Stimulated activated CD4-positive, alpha-beta T cell treated with anti-CD3 and anti-CD28 coated beads, Interleukin-2, amount 100 ng/mL, for 24 hours (primary cell): Measurements from ENCODE around the gene DAP.

Experiments used
- DNase-seq, 2 donors: peaks; one replicate each; pipeline ENCODE4 v3.0.0-alpha.2; 2020

DAP gene

DNA sequence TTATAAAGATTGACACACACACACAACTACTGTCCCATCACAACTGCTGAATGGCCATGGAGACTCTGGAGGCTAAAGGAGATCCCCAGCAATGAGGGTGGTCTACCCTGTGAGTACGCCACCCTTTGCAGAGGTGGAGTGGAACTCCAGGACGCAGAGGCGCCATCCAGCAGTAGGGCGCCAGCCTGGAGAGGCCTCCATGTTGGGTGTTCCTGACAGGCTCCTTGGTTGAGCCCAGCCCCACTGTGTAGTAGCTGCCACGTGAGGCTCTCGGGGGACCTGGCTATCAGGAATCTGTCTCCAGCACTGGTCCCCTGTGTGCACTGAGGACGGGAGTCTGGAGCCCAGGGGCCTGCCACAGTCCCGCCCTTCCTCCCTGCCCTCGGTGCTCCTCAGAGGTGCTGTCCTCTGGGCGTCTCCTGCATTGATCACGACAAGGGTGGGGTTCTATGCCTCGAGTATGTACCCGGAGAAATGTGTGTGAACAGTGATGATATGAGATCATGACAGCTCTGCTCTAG is 72.3 kb downstream of the DAP start:
- DNase-seq, result no peak

DNA sequence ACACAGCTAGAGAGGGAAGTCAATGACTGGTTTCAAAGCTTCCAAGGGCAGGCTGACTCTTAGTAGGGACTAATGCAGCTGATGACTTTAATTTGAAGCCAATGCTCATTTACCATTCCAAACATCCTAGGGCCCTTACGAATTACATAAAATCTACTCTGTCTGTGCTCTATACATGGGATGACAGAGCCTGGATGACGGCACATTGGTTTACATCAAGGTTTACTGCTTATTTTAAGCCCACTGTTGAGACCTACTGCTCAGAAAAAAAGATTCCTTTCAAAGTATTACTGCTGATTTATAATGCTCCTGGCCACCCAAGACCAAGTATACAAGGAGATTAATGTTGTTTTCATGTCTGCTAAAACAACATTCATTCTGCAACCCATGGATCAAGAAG is 74.1 kb downstream of the DAP start:
- DNase-seq, result no peak

DNA sequence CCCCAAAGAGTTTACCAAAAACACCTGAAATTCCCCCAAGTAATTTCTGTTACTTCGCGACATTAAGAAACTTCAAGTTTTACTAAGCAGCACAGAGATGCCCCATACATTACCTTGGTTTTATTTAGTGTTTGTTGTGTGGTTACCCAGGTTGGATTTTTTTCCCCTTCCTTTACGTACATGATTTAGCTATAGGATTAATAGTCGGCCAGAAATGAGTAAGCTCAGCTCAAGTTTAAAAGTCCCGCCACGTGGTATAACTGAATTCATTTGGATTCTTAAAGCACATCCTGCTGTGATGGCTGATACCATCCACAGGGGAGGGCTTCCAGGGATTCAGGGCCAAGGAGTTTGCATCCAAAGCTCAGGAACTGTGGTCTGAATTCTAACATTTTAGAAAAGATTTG is 75.9 kb downstream of the DAP start:
- no peak for DNase-seq

DNA sequence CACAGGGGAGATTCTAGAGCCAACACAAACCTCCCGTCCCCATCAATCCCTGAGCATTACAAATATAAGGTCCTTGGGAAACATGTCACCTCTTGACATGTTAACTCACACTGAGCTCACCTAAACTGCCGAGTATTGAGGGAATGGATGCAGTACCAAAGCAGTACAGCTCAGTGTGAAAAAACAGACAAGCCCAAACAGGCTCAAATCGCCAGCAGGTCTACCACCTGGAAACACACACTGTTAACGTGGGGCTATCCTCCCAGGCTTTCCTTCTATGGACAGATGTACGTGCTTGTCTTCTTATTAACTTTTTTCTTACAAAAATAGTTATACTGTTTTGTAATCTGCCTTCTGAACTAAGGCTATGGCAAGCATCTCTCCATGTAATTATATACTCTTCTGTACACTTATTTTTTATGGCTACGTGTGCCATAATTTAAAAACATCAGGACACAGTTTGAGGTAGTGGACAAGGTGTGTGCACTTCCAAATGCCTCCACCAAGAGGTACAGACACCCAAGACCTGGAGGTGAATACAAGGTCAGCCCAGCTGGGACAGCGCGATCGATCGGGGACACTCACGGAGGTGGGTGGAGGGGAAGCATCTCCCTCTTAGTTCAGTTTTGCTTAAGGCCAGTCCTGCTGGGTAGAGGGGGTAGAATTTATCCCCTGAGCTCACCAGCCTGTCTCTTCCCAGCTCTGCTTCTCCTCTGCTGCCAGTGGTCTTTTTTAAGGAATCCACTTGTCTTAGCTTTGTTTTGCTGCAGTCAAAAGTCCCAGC is 76.5 kb downstream of the DAP start:
- no peak for DNase-seq

DNA sequence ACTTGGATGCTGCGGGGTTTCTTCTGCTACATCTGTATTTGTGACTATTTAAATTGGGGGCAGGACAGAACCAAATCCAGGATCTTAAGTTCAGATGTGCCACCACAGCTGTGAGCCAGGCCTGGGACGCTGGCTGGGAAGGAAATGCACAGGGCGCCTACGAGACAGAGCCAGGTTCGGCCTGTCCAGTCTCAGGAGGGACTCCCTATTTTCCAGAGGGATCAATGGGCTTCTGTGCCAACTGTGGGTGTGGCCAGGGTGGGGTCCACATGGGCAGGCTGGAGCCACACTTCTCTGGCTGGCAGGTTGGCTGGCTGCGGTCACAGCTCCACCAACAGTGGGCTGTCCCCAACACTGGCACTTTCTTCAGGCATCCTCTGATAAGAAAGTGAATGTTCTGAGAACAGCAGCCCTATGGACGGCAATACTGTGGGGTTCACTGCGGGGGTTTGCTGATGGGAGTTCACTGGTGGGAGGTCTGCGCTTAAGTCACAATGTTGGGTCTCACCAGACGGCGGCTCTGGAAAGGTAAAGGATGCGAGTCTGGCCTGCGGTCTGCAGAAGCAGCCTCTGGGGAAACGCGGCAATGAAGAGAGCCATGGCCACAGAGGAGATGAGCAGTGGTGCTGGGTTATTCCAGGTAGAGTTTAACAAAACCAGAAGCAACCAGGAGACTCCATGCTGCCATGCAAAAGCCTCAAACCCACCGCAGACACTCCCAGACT is 78.1 kb downstream of the DAP start:
- DNase-seq, result no peak

DNA sequence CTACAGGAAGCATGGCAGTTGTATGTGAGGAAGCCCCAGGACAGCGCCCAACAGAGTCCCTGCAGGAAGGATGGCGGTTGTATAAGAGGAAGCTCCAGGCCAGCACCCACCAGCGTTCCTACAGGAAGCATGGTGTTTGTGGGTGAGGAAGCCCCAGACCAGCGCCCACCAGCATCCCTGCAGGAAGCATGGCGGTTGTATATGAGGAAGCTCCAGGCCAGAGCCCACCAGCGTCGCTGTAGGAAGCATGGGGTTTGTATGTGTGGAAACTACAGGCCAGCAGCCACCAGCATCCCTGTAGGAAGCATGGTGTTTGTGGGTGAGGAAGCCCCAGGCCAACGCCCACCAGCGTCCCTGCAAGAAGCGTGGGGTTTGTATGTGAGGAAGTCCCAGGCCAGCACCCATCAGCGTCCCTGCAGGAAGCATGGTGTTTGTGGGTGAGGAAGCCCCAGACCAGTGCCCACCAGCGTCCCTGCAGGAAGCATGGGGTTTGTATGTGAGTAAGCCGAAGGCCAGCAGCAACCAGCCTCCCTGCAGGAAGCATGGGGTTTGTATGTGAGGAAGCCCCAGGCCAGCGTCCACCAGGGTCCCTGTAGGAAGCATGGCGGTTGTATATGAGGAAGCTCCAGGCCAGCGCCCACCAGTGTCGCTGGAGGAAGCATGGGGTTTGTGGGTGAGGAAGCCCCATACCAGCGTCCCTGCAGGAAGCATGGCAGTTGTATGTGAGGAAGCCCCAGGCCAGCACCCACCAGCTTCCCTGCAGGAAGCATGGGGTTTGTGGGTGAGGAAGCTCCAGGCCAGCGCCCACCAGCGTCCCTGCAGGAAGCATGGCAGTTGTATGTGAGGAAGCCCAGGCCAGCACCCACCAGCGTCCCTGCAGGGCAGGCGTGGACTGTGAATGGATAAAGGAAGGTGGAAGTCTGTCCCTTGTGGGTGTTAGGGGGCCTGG is 79.0 kb downstream of the DAP start:
- DNase-seq, result no peak

DNA sequence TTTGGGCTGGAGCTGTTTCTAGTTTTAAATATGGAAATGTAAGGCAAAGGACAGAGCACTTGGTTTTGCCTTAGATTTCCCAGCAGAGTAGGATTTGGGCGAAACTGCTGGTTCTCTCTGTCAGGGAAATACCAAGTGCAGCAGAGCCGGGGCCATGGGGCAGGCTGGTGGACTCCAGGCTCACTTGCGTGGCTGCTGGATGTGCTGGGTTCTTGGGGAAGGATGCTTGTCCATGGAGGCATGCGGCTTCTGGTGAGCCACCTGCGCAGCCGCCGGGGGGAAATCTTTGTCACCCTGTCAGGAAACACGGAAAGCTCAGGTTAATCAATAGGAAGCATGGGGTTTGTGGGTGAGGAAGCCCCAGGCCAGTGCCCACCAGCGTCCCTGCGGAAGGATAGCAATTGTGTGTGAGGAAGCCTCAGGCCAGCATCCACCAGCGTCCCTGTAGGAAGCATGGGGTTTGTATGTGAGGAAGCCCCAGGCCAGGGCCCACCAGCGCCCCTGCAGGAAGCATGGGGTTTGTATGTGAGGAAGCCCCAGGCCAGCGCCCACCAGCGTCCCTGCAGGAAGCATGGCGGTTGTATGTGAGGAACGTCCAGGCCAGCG is 80.1 kb downstream of the DAP start:
- no peak for DNase-seq

DNA sequence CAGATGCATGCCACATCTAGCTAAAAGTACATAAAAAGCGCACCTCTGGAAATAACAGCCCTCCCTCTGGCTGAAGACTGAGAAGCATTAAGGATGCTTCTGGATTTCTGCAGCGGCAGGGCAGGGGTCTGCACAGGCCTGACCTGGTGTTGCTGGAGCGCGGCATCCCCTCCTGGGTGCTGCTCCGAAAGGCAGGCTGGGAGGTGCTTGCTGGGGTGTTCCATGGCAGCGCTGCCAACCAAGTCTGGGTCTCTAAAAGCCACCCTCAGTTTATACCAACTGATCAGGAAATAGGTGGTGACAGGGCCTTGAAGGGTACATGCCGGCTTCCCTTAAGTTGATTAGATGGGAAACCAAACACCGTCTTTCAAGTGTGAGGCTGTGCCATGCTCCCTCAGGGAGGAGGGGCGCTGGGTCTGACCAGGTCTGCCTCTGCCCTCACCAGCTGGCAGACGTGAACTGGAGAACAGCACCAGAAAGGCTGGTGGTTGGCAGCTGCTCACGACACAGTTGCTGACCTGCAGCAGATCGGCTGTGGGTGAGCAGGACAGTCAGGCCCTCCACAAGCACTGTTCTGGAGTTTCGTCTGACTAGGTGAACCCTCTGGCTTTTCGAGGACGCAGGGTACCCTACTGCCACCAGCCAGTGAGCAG is 81.6 kb downstream of the DAP start:
- DNase-seq, result no peak

DNA sequence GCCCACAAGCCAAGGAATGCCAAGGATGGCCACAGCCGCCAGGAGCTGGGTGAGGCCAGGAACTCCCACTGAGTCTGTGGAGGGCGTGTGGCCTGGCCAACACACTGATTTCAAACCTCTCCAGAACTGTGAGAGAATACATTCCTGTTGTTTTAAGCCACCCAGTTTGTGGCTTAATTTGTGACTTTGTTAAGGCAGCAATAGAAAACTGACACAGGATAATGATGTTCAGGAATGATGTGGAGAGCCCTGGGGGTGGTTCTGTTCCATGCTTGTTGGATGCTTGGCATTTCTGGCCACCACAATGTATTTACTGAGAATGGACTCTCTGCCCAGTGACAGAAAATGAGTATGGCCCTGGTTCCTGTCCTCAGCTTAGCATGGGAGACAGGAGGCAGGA is 82.8 kb downstream of the DAP start:
- DNase-seq, result no peak

DNA sequence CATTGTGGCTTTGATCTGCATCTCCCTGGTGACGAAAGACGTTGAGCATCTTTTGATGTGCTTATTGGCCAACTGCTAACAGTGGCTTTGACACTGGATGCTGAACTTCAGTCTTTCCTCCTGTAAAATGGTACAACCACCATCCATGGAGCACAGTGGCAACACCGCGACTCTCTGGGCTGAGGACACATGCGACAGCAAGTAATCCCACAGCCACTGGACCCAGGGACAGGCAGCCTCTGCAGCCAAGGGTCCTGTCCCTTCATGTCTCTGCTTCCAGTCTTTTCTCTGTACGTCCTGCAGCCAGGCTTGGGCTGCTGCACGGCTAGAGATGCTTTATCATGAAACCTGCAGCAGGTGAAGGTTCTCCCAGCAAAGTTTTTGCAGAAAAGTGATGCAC is 83.5 kb downstream of the DAP start:
- DNase-seq, result no peak

DNA sequence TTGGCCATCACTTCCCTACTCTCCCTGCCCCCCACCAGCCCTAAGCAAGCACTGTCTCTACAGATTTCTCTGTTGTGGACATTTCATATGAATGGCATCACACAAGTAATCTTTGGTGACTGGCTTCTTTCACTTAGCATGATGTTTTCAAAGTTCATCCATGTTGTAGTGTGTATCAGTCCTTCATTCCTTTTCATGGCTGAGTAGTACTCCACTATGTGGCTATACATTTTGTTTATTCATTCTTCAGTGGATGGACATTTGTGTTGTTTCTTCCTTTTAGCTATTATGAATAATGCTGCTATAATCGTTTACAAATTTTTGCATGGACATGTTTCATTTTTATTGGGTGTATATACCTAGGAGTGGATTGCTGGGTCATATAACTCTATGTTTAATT is 84.1 kb downstream of the DAP start:
- DNase-seq, result no peak

DNA sequence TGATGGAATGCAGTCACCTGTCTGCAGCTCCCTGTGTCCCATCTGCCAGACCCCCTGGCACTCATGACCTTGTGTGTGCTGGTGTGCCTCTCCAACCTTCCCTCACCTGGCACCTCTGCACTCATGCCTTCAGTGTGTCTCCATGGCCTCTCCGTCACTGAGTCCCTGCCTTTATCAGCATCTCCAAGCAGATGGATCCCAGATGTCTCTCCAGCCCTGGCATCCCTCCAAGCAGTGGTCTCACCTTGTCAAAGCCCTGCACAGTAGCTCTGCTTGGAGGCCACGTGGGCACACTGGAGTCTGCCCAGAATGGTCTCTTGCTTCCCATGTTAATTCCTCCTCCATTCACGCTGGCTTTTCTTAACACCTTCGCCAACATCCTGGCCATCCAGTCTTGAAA is 84.8 kb downstream of the DAP start:
- DNase-seq, result no peak

DNA sequence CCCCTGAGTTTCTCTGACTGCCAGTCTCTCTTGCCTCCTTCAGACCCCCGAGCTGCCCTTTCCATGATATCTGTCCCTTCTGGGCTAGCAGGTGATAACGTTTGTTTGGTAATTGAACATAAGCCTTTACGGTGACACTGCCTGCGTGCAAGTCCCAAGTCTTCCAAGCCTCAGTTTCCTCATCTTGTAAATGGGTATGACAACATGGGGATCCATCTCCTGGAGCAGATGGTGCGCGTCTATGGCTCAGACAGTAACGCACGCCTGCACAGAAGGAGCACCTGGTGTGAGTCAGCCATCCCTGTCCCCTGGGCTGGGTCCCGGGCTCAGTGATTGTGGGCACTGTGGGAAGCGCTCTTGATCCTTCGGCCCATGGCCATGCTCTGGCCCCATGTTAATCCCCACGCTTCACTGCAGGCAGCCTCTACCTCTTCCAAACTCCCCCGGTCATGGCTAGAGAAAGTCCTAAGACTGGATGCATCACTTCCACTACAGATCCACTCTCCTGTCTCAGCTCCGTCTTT is 85.8 kb downstream of the DAP start:
- no peak for DNase-seq

DNA sequence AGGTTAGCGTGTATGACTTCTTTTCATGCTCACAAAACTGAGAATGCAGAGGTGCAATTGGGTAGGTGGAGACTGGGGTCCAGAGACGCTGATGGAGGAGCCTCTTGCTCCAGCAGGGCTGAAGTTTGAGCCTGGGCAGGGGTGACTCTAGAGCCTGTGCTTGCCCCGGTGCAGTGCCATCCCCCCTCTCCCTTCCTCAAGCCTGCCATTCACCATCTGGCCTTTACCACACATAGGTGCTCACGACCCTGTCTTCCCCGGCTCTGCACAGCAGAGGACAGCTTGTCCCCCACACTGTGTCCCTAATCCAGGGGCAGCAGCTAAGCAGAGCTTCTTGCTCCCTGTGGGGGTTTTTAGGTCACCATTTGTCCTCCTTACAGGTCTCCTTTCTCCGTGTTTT is 86.5 kb downstream of the DAP start:
- DNase-seq, result no peak

DNA sequence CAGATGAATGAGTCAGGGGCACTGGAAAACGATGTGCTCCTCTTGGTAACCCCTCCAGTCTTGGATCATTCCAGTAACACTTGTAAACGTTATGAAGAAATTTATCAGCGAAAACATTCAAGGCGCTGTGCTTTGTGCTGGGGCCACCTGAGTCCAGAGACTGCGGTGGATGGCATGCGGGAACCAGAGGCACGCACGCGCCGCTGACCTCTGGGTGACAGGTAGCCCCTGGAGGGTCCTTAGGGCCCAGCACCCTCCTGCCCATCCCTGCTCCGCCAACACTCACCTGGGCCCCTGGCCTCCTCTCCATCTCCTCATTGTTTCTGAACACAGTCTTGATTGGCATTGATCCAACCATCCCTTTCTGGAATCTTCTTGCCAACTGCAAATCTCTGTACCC is 86.9 kb downstream of the DAP start:
- no peak for DNase-seq

DNA sequence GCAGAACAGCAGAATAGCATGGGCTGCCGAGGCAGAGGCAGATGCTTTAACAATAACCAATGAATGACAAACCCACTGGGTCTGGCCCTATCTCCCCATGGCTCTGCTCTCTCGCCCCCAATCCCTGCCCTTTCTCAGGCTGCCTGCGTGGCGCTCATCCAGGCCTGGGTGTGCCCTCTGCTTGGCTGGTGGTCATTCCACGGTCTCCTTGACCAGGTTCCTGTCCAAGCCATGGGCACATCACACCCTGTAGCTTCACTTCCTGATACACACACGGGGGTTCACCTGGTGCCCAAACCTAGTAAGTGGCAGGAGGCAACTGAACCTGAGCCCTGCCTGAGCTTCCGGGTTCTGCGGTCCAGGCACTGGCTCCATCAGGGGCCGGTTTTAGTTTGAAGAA is 87.6 kb downstream of the DAP start:
- no peak for DNase-seq

DNA sequence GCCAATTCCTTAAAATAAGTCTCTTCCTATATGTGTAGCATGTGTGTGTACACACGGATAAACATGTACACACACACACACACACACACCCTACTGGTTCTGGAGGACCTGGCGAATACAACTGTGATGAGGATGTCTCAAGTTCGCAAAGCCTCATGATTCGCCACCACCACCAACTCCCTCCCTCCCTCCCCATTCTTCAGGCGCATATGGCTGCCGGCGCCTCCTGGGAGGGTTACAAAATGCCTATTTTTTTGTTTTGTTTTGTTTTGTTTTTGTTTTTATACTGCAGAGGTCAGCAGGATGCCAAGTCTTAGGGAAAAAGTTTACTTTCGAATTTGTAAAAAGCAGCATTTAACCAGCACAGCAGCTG is 88.0 kb downstream of the DAP start:
- DNase-seq, result no peak

DNA sequence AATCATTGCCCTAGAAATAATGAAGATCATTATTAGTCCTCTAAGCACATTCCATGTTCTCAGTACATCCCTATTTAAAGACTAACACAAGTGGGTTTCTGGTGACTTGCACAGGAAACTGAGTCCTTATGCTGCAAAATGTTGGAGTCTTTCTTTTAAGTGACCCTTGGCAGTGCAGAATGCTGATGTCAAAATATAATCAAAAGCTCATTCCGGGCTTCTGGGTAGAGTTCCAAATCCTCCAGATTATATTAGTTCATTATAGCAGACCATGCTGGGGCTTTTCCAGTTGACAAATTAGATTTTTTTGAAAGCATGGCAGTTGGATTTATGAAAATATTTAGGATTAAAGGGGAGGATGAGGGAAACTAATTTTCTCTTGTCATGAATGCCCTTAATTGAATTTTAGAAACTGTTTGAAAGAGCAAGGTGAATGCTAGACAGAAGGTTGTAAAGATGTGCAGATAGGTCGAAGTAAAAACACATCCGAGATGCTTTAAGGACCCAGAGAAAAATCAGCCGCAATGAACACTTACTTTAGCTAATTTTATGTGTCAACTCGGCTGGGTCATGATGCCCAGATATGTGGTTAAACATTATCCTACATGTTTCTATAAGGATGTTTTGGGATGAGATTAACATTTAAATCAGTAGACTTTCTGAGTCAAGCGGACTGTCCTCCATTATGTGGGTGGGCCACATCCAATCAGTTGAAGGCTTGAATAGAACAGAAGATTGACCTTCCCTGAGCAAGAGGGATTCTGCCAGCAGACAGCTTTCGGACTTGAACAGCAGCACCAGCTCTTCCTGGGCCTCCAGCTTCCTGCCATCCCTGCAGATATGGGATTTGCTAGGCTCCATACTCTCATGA is 88.7 kb downstream of the DAP start:
- DNase-seq, result no peak

DNA sequence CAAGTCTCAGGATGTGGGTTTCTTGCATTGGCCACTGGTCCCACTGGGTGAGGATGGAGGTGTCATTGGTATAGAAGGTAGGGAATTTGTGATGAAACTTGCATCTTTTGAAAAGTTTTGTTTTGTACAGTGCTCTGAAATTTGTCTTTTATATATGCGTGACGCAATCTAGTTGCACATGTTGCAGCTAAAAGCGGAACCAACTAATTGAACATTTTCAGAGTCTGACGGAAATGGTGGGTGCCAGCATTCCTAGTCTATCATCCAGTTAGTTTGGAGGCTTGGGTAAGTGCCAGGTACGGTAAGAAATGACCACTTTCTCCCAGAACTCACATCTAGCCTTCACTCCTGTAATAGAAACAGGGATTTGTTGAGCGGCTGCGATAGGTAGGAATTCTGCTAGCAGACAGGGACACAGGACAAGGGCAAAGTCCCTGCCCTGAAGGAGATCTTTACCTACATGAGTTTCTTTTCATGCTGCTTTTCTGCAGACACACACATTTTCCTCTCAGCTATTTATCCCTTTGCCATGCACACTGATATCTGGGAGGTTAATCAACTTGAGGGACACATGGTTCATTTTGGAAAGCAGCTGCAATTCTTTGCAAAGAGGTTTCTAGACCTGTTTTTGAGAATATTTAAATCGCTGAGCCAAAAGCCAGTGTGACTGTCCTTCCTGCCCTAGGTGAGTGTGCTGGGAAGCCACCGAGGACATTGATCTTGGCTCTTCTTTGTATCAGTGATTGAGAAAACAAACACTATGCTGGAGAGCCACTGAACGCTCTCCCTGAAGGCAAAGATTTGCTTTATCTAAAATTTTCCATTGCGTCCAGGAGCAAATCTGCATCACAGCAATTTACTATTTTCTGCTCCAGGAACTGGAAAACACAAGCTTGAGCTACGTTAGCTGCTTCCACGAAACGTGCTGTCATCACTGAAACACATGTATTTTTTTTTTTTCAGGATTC is 89.7 kb downstream of the DAP start:
- no peak for DNase-seq

DNA sequence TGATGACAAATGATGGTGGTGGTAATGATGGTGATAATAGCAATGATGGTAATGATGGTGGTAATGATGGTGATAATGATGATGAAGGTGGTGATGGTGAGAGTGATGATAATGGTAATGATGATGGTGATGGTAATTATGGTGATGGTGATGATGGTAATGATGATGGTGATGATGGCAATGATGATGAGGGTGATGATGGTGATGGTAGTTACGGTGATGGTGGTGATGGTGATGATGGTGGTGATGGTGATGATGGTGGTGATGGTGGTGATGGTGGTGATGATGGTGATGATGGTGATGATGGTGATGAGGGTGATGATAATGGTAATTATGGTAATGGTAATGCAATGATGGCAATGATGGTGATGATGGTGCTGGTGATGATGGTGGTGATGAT is 91.1 kb downstream of the DAP start:
- DNase-seq, result no peak
